Trophoblast cell (in vitro differentiated cells and primary cell): ENCODE data around the gene FAM110A.
"Not testable (repeated sequence)": the region's sequence is repeated elsewhere in the genome, so short reads cannot be mapped to it uniquely, and the experiment has no call there.

Experiments used
- DNase-seq, 2 donors: peaks; one replicate each; pipeline ENCODE4 v3.0.0-alpha.2; 2016
- H2AFZ ChIP-seq: 2 replicates; pipeline ENCODE4 v1.6.1; 2013; ENCODE audit warnings: low read length, moderate library complexity, mild to moderate bottlenecking; ENCODE audit not compliant: insufficient read depth, poor library complexity
- H2AK5ac ChIP-seq: 2 replicates; pipeline ENCODE4 v1.6.1; 2013; ENCODE audit warnings: mild to moderate bottlenecking, low read length
- H2BK120ac ChIP-seq: 2 replicates; pipeline ENCODE4 v1.6.1; 2013; ENCODE audit warnings: low read length, mild to moderate bottlenecking, moderate library complexity; ENCODE audit not compliant: insufficient read depth, poor library complexity
- H2BK12ac ChIP-seq: 2 replicates; pipeline ENCODE4 v1.6.1; 2013; ENCODE audit warnings: mild to moderate bottlenecking, low read length, moderate library complexity
- H2BK5ac ChIP-seq: 2 replicates; pipeline ENCODE4 v1.6.1; 2013; ENCODE audit warnings: low read length, low read depth, moderate library complexity, mild to moderate bottlenecking; ENCODE audit not compliant: poor library complexity
- H3K14ac ChIP-seq: 2 replicates; pipeline ENCODE4 v1.6.1; 2013; ENCODE audit warnings: mild to moderate bottlenecking, low read length
- H3K18ac ChIP-seq: 2 replicates; pipeline ENCODE4 v1.6.1; 2013; ENCODE audit warnings: mild to moderate bottlenecking, low read length
- H3K23ac ChIP-seq: 2 replicates; pipeline ENCODE4 v1.6.1; 2013; ENCODE audit warnings: low read length
- H3K27ac ChIP-seq: 2 replicates; pipeline ENCODE4 v1.5.1; 2013; ENCODE audit warnings: low read depth, mild to moderate bottlenecking, inconsistent platforms, low read length, moderate library complexity
- H3K27me3 ChIP-seq: 2 replicates; pipeline ENCODE4 v1.6.1; 2013; ENCODE audit warnings: inconsistent platforms, mild to moderate bottlenecking, low read length, moderate library complexity; ENCODE audit not compliant: insufficient read depth
- H3K36me3 ChIP-seq, 2 experiments: 1 replicate in 1 of 2; 2 replicates in 1 of 2; pipeline ENCODE4 v1.6.1; 2013; ENCODE audit warnings: low read length in 2 of 2, mild to moderate bottlenecking in 2 of 2, moderate library complexity in 1 of 2; ENCODE audit not compliant: insufficient read depth in 2 of 2, control insufficient read depth in 1 of 2
- H3K4ac ChIP-seq: 2 replicates; pipeline ENCODE4 v1.6.1; 2013; ENCODE audit warnings: low read depth, mild to moderate bottlenecking, low read length, moderate library complexity
- H3K4me1 ChIP-seq, 2 experiments: 1 replicate in 1 of 2; 2 replicates in 1 of 2; pipeline ENCODE4 v1.6.1; 2013; ENCODE audit warnings: low read length in 2 of 2, mild to moderate bottlenecking in 2 of 2, moderate library complexity in 1 of 2; ENCODE audit not compliant: insufficient read depth in 2 of 2, control insufficient read depth in 1 of 2
- H3K4me2 ChIP-seq: 2 replicates; pipeline ENCODE4 v1.6.1; 2013; ENCODE audit warnings: inconsistent platforms, mild to moderate bottlenecking, low read length, moderate library complexity
- H3K4me3 ChIP-seq: 2 replicates; pipeline ENCODE4 v1.5.1; 2013; ENCODE audit warnings: mild to moderate bottlenecking, low read depth, low read length, inconsistent platforms
- H3K79me1 ChIP-seq: one replicate; pipeline ENCODE4 v1.6.1; 2013; ENCODE audit warnings: low read length
- H3K79me2 ChIP-seq: 2 replicates; pipeline ENCODE4 v1.6.1; 2013; ENCODE audit warnings: low read length, mild to moderate bottlenecking; ENCODE audit not compliant: control insufficient read depth, insufficient read depth, poor library complexity
- H3K9ac ChIP-seq: 2 replicates; pipeline ENCODE4 v1.6.1; 2013; ENCODE audit warnings: mild to moderate bottlenecking, low read length
- H3K9me3 ChIP-seq: 2 replicates; pipeline ENCODE4 v1.6.1; 2013; ENCODE audit warnings: low read depth, mild to moderate bottlenecking, control low read depth, inconsistent platforms, low read length; ENCODE audit not compliant: insufficient read depth
- H4K12ac ChIP-seq: 2 replicates; pipeline ENCODE4 v1.6.1; 2013; ENCODE audit warnings: low read depth, mild to moderate bottlenecking, low read length, moderate library complexity
- H4K8ac ChIP-seq: 2 replicates; pipeline ENCODE4 v1.6.1; 2013; ENCODE audit warnings: low read depth, mild to moderate bottlenecking, low read length, moderate library complexity
- H4K91ac ChIP-seq: one replicate; pipeline ENCODE4 v1.6.1; 2013; ENCODE audit warnings: low read depth, mild to moderate bottlenecking, low read length, moderate library complexity
- WGBS: extraction: QIAGEN DNeasy Blood & Tissue Kit; methylation state at CpG from one replicate; pipeline ENCODE4 v1.1.7; 2013; ENCODE audit warnings: missing lambda C conversion rate; ENCODE audit not compliant: insufficient read length, insufficient coverage; ENCODE audit errors: extremely low coverage; 5-methylcytosine and 5-hydroxymethylcytosine counted together

FAM110A gene

DNA sequence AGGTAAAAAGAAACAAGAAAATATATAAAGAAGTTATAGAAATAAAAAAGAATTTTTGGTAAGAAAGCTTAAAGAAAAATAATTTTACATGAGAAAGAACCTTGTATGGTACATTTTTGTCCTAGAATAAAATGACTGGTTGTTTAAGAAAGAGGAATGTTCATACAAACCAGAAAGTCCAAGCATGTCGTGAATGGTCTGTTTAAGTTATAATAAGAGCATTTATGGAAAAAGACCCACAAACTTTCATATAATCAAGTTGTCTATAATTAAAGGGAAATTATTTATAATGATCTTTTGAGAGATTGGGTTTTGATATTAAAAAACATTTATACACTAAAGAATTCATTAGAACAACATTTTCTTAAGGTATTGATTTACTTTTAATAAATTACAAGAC is 27.8 kb upstream of the FAM110A start:
- H2AK5ac ChIP-seq: no peak overlapping the region
- no peak overlapping the region for H4K12ac ChIP-seq
- no peak overlapping the region for H3K4me3 ChIP-seq
- H3K27ac ChIP-seq: no peak overlapping the region
- no peaks in the 10 kb centered on the region for H3K79me1 ChIP-seq
- H2BK5ac ChIP-seq: no peak overlapping the region
- H3K27me3 ChIP-seq: no peaks in the 10 kb centered on the region
- no peak overlapping the region for H3K14ac ChIP-seq
- no peak overlapping the region for H3K4ac ChIP-seq
- WGBS: no CpG with 5 or more reads among the region's 1 CpG
- no peak overlapping the region for H3K18ac ChIP-seq
- H3K9ac ChIP-seq: no peak overlapping the region
- no peaks in the 10 kb centered on the region for H3K79me2 ChIP-seq
- H3K23ac ChIP-seq: no peak overlapping the region
- H3K4me2 ChIP-seq: no peak overlapping the region
- H2AFZ ChIP-seq: no peak overlapping the region
- no peak for DNase-seq
- H2BK120ac ChIP-seq: no peak overlapping the region
- H2BK12ac ChIP-seq: no peak overlapping the region
- no peaks in the 10 kb centered on the region for H3K4me1 ChIP-seq
- H4K8ac ChIP-seq: no peak overlapping the region
- H3K36me3 ChIP-seq: no peaks in the 10 kb centered on the region
- H3K9me3 ChIP-seq: peaks cover 6% of the 10 kb centered on the region
- no peak overlapping the region for H4K91ac ChIP-seq

- H3K27ac ChIP-seq, DNase-seq, H2AFZ ChIP-seq, H2AK5ac ChIP-seq, H4K8ac ChIP-seq, H3K9me3 ChIP-seq, H2BK120ac ChIP-seq, H3K79me2 ChIP-seq, H3K14ac ChIP-seq, H3K36me3 ChIP-seq, H3K4me2 ChIP-seq, H3K9ac ChIP-seq, H3K27me3 ChIP-seq, H3K79me1 ChIP-seq, H3K4me3 ChIP-seq, H3K4me1 ChIP-seq, H4K91ac ChIP-seq, H3K4ac ChIP-seq, H4K12ac ChIP-seq, H3K23ac ChIP-seq, H2BK12ac ChIP-seq, H3K18ac ChIP-seq, H2BK5ac ChIP-seq: not testable (repeated sequence)
- no CpG with 5 or more reads among the region's 13 CpGs for WGBS
Observed at GRCh38 chr20:811776-812434, 21.6 kb upstream of the FAM110A start.

- H3K23ac ChIP-seq, H3K9ac ChIP-seq, H3K9me3 ChIP-seq, H2AK5ac ChIP-seq, H3K14ac ChIP-seq, H3K4me2 ChIP-seq, H3K79me2 ChIP-seq, H3K27ac ChIP-seq, H3K4me1 ChIP-seq, H2BK12ac ChIP-seq, H3K36me3 ChIP-seq, H2AFZ ChIP-seq, H3K4ac ChIP-seq, DNase-seq, H4K8ac ChIP-seq, H4K91ac ChIP-seq, H3K4me3 ChIP-seq, H2BK5ac ChIP-seq, H3K18ac ChIP-seq, H3K79me1 ChIP-seq, H2BK120ac ChIP-seq, H4K12ac ChIP-seq, H3K27me3 ChIP-seq: not testable (repeated sequence)
- WGBS: no CpG with 5 or more reads among the region's 2 CpGs
Observed at GRCh38 chr20:812435-812814, 21.1 kb upstream of the FAM110A start.

- Histone ChIP-seq H3K36me3 (no peaks in the 10 kb centered on the region), H3K79me2 (no peaks in the 10 kb centered on the region), H2AK5ac (no peak overlapping the region), H3K79me1 (no peaks in the 10 kb centered on the region), H3K4me1 (no peaks in the 10 kb centered on the region), H3K4me3 (no peak overlapping the region), H3K27me3 (no peaks in the 10 kb centered on the region), H4K8ac (no peak overlapping the region), H2BK120ac (no peak overlapping the region), H3K14ac (no peak overlapping the region), H3K23ac (no peak overlapping the region), H3K18ac (no peak overlapping the region), H3K9ac (no peak overlapping the region), H2BK5ac (no peak overlapping the region), H2AFZ (no peak overlapping the region), H3K27ac (no peak overlapping the region), H2BK12ac (no peak overlapping the region), H4K91ac (no peak overlapping the region), H3K4me2 (no peak overlapping the region), H3K4ac (no peak overlapping the region), H3K9me3 (peaks cover 2% of the 10 kb centered on the region), H4K12ac (no peak overlapping the region)
- no peak for DNase-seq
- WGBS: no CpG with 5 or more reads among the region's 8 CpGs
Observed at GRCh38 chr20:813390-813789, 20.1 kb upstream of the FAM110A start.
